ENCODE measurements around the gene CENPC. TPM values are rescaled to one million over a fixed set of nuclear protein-coding genes. Genes with fewer than 3 reads are reported as not detected.

The CENPC gene
- total and polyA plus RNA-seq, 7 donors: 4.9 to 30.0 (median 20.6) TPM

- DNase-seq: no peak
- 74 to 77% methylated on average over 2 of the region's 2 CpGs for WGBS, 2 donors
- intact Hi-C loops (cut with DNase I): no loop called here
These were observed 23.1 kb downstream of the CENPC start for GRCh38 chr4:67522230-67522629.

GRCh38 chr4:67521506-67521905 lies 23.8 kb downstream of the CENPC start:
- WGBS, 2 donors: 90 to 92% methylated on average over 1 of the region's 1 CpG
- Histone ChIP-seq H3K27ac (no peak overlapping the region), H3K4me1 (peaks cover 0 to 13% (median 9%) of the 10 kb centered on the region in 4 donors), H3K9me3 (no peaks in the 10 kb centered on the region), H3K36me3 (peaks cover 0 to 22% (median 6%) of the 10 kb centered on the region in 4 donors), H3K27me3 (no peaks in the 10 kb centered on the region), H3K4me3 (no peak overlapping the region)
- DNase-seq: no peak
- TF ChIP-seq CTCF (IDR thresholded peaks at IDR 0.05): no peak
- intact Hi-C loops (cut with DNase I): no loop called here

More at GRCh38 chr4:67522230-67522629, 23.1 kb downstream of the CENPC start:
- H3K4me1 ChIP-seq: peaks cover 0 to 13% (median 9%) of the 10 kb centered on the region in 4 donors
- peaks cover 0 to 15% (median 4%) of the 10 kb centered on the region in 4 donors for H3K36me3 ChIP-seq
- TF ChIP-seq EP300 (IDR thresholded peaks at IDR 0.05): no peak
- no peaks in the 10 kb centered on the region for H3K27me3 ChIP-seq
- H3K4me3 ChIP-seq: no peak overlapping the region
- H3K27ac ChIP-seq: peak overlapping the region in 2 of 4 donors; percentile 6 to 14
- no peaks in the 10 kb centered on the region for H3K9me3 ChIP-seq

GRCh38 chr4:67520141-67520540 lies 25.2 kb downstream of the CENPC start:
- H3K36me3 ChIP-seq: peaks cover 0 to 29% (median 6%) of the 10 kb centered on the region in 4 donors
- no peak overlapping the region for H3K27ac ChIP-seq
- TF ChIP-seq CTCF (IDR thresholded peaks at IDR 0.05): no peak
- no peak for TF ChIP-seq POLR2AphosphoS5 (IDR thresholded peaks at IDR 0.05)
- no peak for TF ChIP-seq POLR2A (IDR thresholded peaks at IDR 0.05)
- no peak for TF ChIP-seq EP300 (IDR thresholded peaks at IDR 0.05)
- H3K4me1 ChIP-seq: peaks cover 0 to 13% (median 9%) of the 10 kb centered on the region in 4 donors
- WGBS, 2 donors: 98 to 99% methylated on average over 5 of the region's 5 CpGs
- H3K27me3 ChIP-seq: no peaks in the 10 kb centered on the region
- intact Hi-C loops (cut with DNase I): no loop called here
- no peak for DNase-seq
- no peaks in the 10 kb centered on the region for H3K9me3 ChIP-seq
- no peak overlapping the region for H3K4me3 ChIP-seq

GRCh38 chr4:67512501-67512900 lies 32.8 kb downstream of the CENPC start:
- WGBS, 2 donors: 59 to 87% methylated on average over 3 of the region's 3 CpGs
- H3K36me3 ChIP-seq: peaks cover 1 to 81% (median 19%) of the 10 kb centered on the region in 4 donors
- no peak overlapping the region for H3K27ac ChIP-seq
- H3K27me3 ChIP-seq: no peaks in the 10 kb centered on the region
- TF ChIP-seq POLR2AphosphoS5 (IDR thresholded peaks at IDR 0.05): no peak
- no peaks in the 10 kb centered on the region for H3K9me3 ChIP-seq
- intact Hi-C loops (cut with DNase I): no loop called here
- DNase-seq: no peak
- H3K4me3 ChIP-seq: no peak overlapping the region
- H3K4me1 ChIP-seq: no peaks in the 10 kb centered on the region

GRCh38 chr4:67500373-67500772 lies 44.9 kb downstream of the CENPC start:
- DNase-seq: no peak
- Histone ChIP-seq H3K4me1 (no peaks in the 10 kb centered on the region), H3K27ac (no peak overlapping the region), H3K27me3 (no peaks in the 10 kb centered on the region), H3K9me3 (no peaks in the 10 kb centered on the region), H3K4me3 (no peak overlapping the region), H3K36me3 (peaks cover 0 to 23% (median 4%) of the 10 kb centered on the region in 4 donors)
- intact Hi-C loops (cut with DNase I): no loop called here
- WGBS, 2 donors: 95 to 96% methylated on average over 2 of the region's 2 CpGs
- no peak for TF ChIP-seq POLR2AphosphoS5 (IDR thresholded peaks at IDR 0.05)
- TF ChIP-seq POLR2A (IDR thresholded peaks at IDR 0.05): no peak
- TF ChIP-seq CTCF (IDR thresholded peaks at IDR 0.05): no peak
- no peak for TF ChIP-seq EP300 (IDR thresholded peaks at IDR 0.05)

- Histone ChIP-seq H3K4me3 (no peak overlapping the region), H3K27me3 (no peaks in the 10 kb centered on the region), H3K9me3 (no peaks in the 10 kb centered on the region), H3K4me1 (no peaks in the 10 kb centered on the region), H3K36me3 (peaks cover 0 to 23% (median under 1%) of the 10 kb centered on the region in 4 donors), H3K27ac (no peak overlapping the region)
- intact Hi-C loops (cut with DNase I): no loop called here
- DNase-seq: no peak
- 85 to 88% methylated on average over 2 of the region's 2 CpGs for WGBS, 2 donors
- TF ChIP-seq EP300 (IDR thresholded peaks at IDR 0.05) (no peak), CTCF (IDR thresholded peaks at IDR 0.05) (no peak), POLR2AphosphoS5 (IDR thresholded peaks at IDR 0.05) (no peak), POLR2A (IDR thresholded peaks at IDR 0.05) (no peak)
These were observed 45.5 kb downstream of the CENPC start for GRCh38 chr4:67499799-67500198.

Measured in sigmoid colon (tissue), 7 donors.